ENCODE results near the gene PIM2.

GRCh38 chrX:48913605-48914366 lies 5.0 kb downstream of the PIM2 start:
- TF ChIP-seq GATA2 (IDR thresholded peaks at IDR 0.05; ENCODE audit: low read depth, low read length) (no peak), GATA3 (IDR thresholded peaks at IDR 0.05; ENCODE audit: low read depth, low read length) (no peak)
